H9 (cell line): ENCODE results near the gene ALDH1A1. TPM values are rescaled to one million over a fixed set of nuclear protein-coding genes. Genes with fewer than 3 reads are reported as not detected.

Source experiments
- DNase-seq: peaks from one replicate; pipeline ENCODE4 v3.0.0-alpha.2; 2017
- H2AFZ ChIP-seq: one replicate; pipeline ENCODE4 v1.6.1; 2013; ENCODE audit warnings: mild to moderate bottlenecking, low read length, control low read depth, moderate library complexity
- H2AK5ac ChIP-seq: 2 replicates; pipeline ENCODE4 v1.6.1; 2013; ENCODE audit warnings: low read length, control low read depth, mixed read lengths; ENCODE audit not compliant: insufficient read length
- H2BK120ac ChIP-seq: one replicate; pipeline ENCODE4 v1.6.1; 2013; ENCODE audit warnings: low read depth, mild to moderate bottlenecking, low read length, control low read depth, inconsistent platforms; ENCODE audit not compliant: poor library complexity, severe bottlenecking
- H2BK12ac ChIP-seq: 2 replicates; pipeline ENCODE4 v1.6.1; 2013; ENCODE audit warnings: low read length, control low read depth, mixed read lengths, low read depth; ENCODE audit not compliant: insufficient read length
- H2BK15ac ChIP-seq: 2 replicates; pipeline ENCODE4 v1.6.1; 2013; ENCODE audit warnings: low read depth, low read length, control low read depth
- H2BK20ac ChIP-seq: one replicate; pipeline ENCODE4 v1.6.1; 2013; ENCODE audit warnings: low read depth, mild to moderate bottlenecking, low read length, control low read depth, inconsistent platforms; ENCODE audit not compliant: poor library complexity, severe bottlenecking
- H2BK5ac ChIP-seq: 2 replicates; pipeline ENCODE4 v1.6.1; 2013; ENCODE audit warnings: low read length, control low read depth, mixed read lengths; ENCODE audit not compliant: insufficient read length
- H3K14ac ChIP-seq: 2 replicates; pipeline ENCODE4 v1.6.1; 2013; ENCODE audit warnings: low read length, control low read depth; ENCODE audit not compliant: insufficient read depth
- H3K18ac ChIP-seq: 2 replicates; pipeline ENCODE4 v1.6.1; 2013; ENCODE audit warnings: low read depth, mild to moderate bottlenecking, mixed read lengths, low read length, control low read depth; ENCODE audit not compliant: insufficient read length
- H3K23ac ChIP-seq: 2 replicates; pipeline ENCODE4 v1.6.1; 2013; ENCODE audit warnings: low read length, control low read depth, mixed read lengths, low read depth; ENCODE audit not compliant: insufficient read length
- H3K23me2 ChIP-seq: 2 replicates; pipeline ENCODE4 v1.6.1; 2013; ENCODE audit warnings: low read depth, mild to moderate bottlenecking, mixed read lengths, low read length, control low read depth; ENCODE audit not compliant: insufficient read length, poor library complexity, severe bottlenecking
- H3K27ac ChIP-seq: 2 replicates; pipeline ENCODE4 v1.5.1; 2013; ENCODE audit warnings: low read length, control low read depth, mixed read lengths, low read depth; ENCODE audit not compliant: insufficient read length
- H3K27me3 ChIP-seq: 2 replicates; pipeline ENCODE4 v1.6.1; 2013; ENCODE audit warnings: low read length, control low read depth, inconsistent platforms; ENCODE audit not compliant: insufficient read depth
- H3K4ac ChIP-seq: 2 replicates; pipeline ENCODE4 v1.6.1; 2013; ENCODE audit warnings: low read depth, mild to moderate bottlenecking, control low read depth, inconsistent platforms, low read length, moderate library complexity
- H3K4me1 ChIP-seq: 2 replicates; pipeline ENCODE4 v1.6.1; 2013; ENCODE audit warnings: low read length, control low read depth, inconsistent platforms; ENCODE audit not compliant: insufficient read depth
- H3K4me2 ChIP-seq: 2 replicates; pipeline ENCODE4 v1.6.1; 2013; ENCODE audit warnings: low read length, control low read depth, mixed read lengths; ENCODE audit not compliant: insufficient read length, insufficient read depth
- H3K56ac ChIP-seq: 2 replicates; pipeline ENCODE4 v1.6.1; 2013; ENCODE audit warnings: low read depth, mild to moderate bottlenecking, mixed read lengths, low read length, control low read depth; ENCODE audit not compliant: insufficient read length
- H3K79me1 ChIP-seq: 2 replicates; pipeline ENCODE4 v1.6.1; 2013; ENCODE audit warnings: low read depth, mild to moderate bottlenecking, moderate library complexity, low read length, control low read depth, inconsistent platforms; ENCODE audit not compliant: insufficient read depth, poor library complexity, severe bottlenecking
- H3K79me2 ChIP-seq: 2 replicates; pipeline ENCODE4 v1.6.1; 2013; ENCODE audit warnings: low read length, control low read depth, inconsistent platforms; ENCODE audit not compliant: insufficient read depth
- H3K9ac ChIP-seq: 2 replicates; pipeline ENCODE4 v1.6.1; 2013; ENCODE audit warnings: low read length, control low read depth, mixed read lengths; ENCODE audit not compliant: insufficient read length; ENCODE audit errors: extremely low read depth
- H3K9me3 ChIP-seq: one replicate; pipeline ENCODE4 v1.6.1; 2013; ENCODE audit warnings: low read depth, low read length, inconsistent platforms; ENCODE audit not compliant: control insufficient read depth
- H3T11ph ChIP-seq: one replicate; pipeline ENCODE4 v1.6.1; 2013; ENCODE audit warnings: mild to moderate bottlenecking, low read length, control low read depth, inconsistent platforms
- H4K20me1 ChIP-seq: one replicate; pipeline ENCODE4 v1.6.1; 2013; ENCODE audit not compliant: control insufficient read depth, insufficient read length, insufficient read depth
- H4K5ac ChIP-seq: 2 replicates; pipeline ENCODE4 v1.6.1; 2013; ENCODE audit warnings: low read depth, mild to moderate bottlenecking, mixed read lengths, low read length, control low read depth; ENCODE audit not compliant: insufficient read length
- H4K8ac ChIP-seq: replicated peaks from 2 replicates; pipeline ENCODE4 v1.6.1; 2013; ENCODE audit warnings: low read length, control low read depth, mixed read lengths, low read depth; ENCODE audit not compliant: insufficient read length
- H4K91ac ChIP-seq: 2 replicates; pipeline ENCODE4 v1.6.1; 2013; ENCODE audit warnings: low read depth, mild to moderate bottlenecking, moderate library complexity, mixed read lengths, low read length, control low read depth; ENCODE audit not compliant: insufficient read length
- H3K27ac Mint-ChIP-seq, 3 experiments: 2 replicates in 2 of 3; 3 replicates in 1 of 3; pipeline ENCODE4 v1.8.0; 2020 to 2021; ENCODE audit warnings: mixed read lengths in 3 of 3, mild to moderate bottlenecking in 1 of 3, moderate library complexity in 1 of 3
- H3K27me3 Mint-ChIP-seq: 2 replicates; pipeline ENCODE4 v1.8.0; 2021; ENCODE audit warnings: low read depth, mild to moderate bottlenecking, moderate library complexity, mixed read lengths
- H3K36me3 Mint-ChIP-seq, 3 experiments: 2 replicates in 2 of 3; 3 replicates in 1 of 3; pipeline ENCODE4 v1.8.0; 2020 to 2021; ENCODE audit warnings: low read depth in 3 of 3, mixed read lengths in 3 of 3; ENCODE audit not compliant: insufficient read depth in 1 of 3
- H3K4me1 Mint-ChIP-seq, 2 experiments: 2 replicates each; pipeline ENCODE4 v1.8.0; 2020; ENCODE audit warnings: mixed read lengths in 2 of 2
- H3K4me3 Mint-ChIP-seq, 2 experiments: 2 replicates in 1 of 2; 3 replicates in 1 of 2; pipeline ENCODE4 v1.8.0; 2020 to 2021; ENCODE audit warnings: mild to moderate bottlenecking in 2 of 2, mixed read lengths in 2 of 2, moderate library complexity in 1 of 2
- H3K9me3 Mint-ChIP-seq, 2 experiments: 2 replicates in 1 of 2; 3 replicates in 1 of 2; pipeline ENCODE4 v1.8.0; 2020; ENCODE audit warnings: mild to moderate bottlenecking in 2 of 2, mixed read lengths in 2 of 2, moderate library complexity in 1 of 2
- WGBS: extraction: QIAGEN DNeasy Blood & Tissue Kit; methylation state at CpG from one replicate; pipeline ENCODE4 v1.1.7; 2013; ENCODE audit warnings: missing lambda C conversion rate, low lambda C conversion rate, mixed read lengths; ENCODE audit not compliant: insufficient read length; ENCODE audit errors: extremely low coverage; 5-methylcytosine and 5-hydroxymethylcytosine counted together
- total RNA-seq: library from RNA; stranded (reverse); gene quantifications from 2 replicates; pipeline ENCODE4 v1.2.1, GENCODE V29; 2021
- TF ChIP-seq, protein P1 (sequence below): fragments of 200-600 bp; sonication (generic); conservative IDR thresholded peaks from 3 replicates; pipeline ENCODE4 v1.8.0; 2021; ENCODE audit warnings: antibody characterized with exemption, mild to moderate bottlenecking

The ALDH1A1 gene
- total RNA-seq, 1 experiment from 2014 or later = 1.1 TPM

- Histone ChIP-seq H3T11ph (no peak overlapping the region), H3K79me1 (no peaks in the 10 kb centered on the region), H3K18ac (no peak overlapping the region), H2BK5ac (no peak overlapping the region), H4K91ac (no peak overlapping the region), H3K14ac (no peak overlapping the region), H3K4ac (no peak overlapping the region), H4K20me1 (no peaks in the 10 kb centered on the region), H3K56ac (no peak overlapping the region), H2BK15ac (no peak overlapping the region), H4K5ac (no peak overlapping the region), H4K8ac (no peak overlapping the region), H2AFZ (no peak overlapping the region), H2BK12ac (no peak overlapping the region), H3K23ac (no peak overlapping the region), H2AK5ac (no peak overlapping the region), H3K27me3 (no peaks in the 10 kb centered on the region), H3K9me3 (no peaks in the 10 kb centered on the region), H3K27ac (no peak overlapping the region), H2BK20ac (no peak overlapping the region), H3K79me2 (no peaks in the 10 kb centered on the region), H3K9ac (no peak overlapping the region), H2BK120ac (no peak overlapping the region), H3K4me2 (no peak overlapping the region), H3K23me2 (no peaks in the 10 kb centered on the region), H3K4me1 (no peaks in the 10 kb centered on the region)
- Mint-ChIP-seq H3K4me1 (peaks cover 7 to 9% of the 10 kb centered on the region in 2 experiments), H3K27ac (no peak overlapping the region), H3K27me3 (no peaks in the 10 kb centered on the region), H3K9me3 (no peaks in the 10 kb centered on the region), H3K4me3 (no peak overlapping the region), H3K36me3 (no peaks in the 10 kb centered on the region)
- DNase-seq = no peak
- TF ChIP-seq, protein P1, sequence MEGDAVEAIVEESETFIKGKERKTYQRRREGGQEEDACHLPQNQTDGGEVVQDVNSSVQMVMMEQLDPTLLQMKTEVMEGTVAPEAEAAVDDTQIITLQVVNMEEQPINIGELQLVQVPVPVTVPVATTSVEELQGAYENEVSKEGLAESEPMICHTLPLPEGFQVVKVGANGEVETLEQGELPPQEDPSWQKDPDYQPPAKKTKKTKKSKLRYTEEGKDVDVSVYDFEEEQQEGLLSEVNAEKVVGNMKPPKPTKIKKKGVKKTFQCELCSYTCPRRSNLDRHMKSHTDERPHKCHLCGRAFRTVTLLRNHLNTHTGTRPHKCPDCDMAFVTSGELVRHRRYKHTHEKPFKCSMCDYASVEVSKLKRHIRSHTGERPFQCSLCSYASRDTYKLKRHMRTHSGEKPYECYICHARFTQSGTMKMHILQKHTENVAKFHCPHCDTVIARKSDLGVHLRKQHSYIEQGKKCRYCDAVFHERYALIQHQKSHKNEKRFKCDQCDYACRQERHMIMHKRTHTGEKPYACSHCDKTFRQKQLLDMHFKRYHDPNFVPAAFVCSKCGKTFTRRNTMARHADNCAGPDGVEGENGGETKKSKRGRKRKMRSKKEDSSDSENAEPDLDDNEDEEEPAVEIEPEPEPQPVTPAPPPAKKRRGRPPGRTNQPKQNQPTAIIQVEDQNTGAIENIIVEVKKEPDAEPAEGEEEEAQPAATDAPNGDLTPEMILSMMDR = no peak
- no CpG with 5 or more reads among the region's 7 CpGs for WGBS
Measured at GRCh38 chr9:72912476-72913381, 40.1 kb downstream of the ALDH1A1 start.
